Gastroesophageal sphincter (tissue), 4 donors: ENCODE data around the gene POLN. TPM values are rescaled to one million over a fixed set of nuclear protein-coding genes. Genes with fewer than 3 reads are reported as not detected.

Experiments
- ATAC-seq: fragments of 150-250 bp; one replicate; pipeline ENCODE4 v1.9.1; 2016; ENCODE audit warnings: mild to moderate bottlenecking, moderate library complexity
- H3K27ac ChIP-seq, 4 donors: fragments of 200-600 bp; sonication (generic) in 3 of 4; 1 replicate in 3 of 4; 2 replicates in 1 of 4; pipeline ENCODE4 v1.5.1; 2016 to 2019
- H3K27me3 ChIP-seq: fragments of 200-600 bp; sonication (generic); one replicate; pipeline ENCODE4 v1.5.1; 2019
- H3K36me3 ChIP-seq, 2 donors: fragments of 200-600 bp; sonication (generic); one replicate each; pipeline ENCODE4 v1.5.1; 2019; ENCODE audit warnings: control low read depth in 1 of 2
- H3K4me1 ChIP-seq, 3 donors: fragments of 200-600 bp; sonication (generic); 1 replicate in 2 of 3; 2 replicates in 1 of 3; pipeline ENCODE4 v1.5.1; 2016 to 2019; ENCODE audit warnings: control low read depth in 2 of 3
- H3K4me3 ChIP-seq, 2 donors: fragments of 200-600 bp; sonication (generic); one replicate each; pipeline ENCODE4 v1.5.1; 2019; ENCODE audit warnings: mild to moderate bottlenecking in 1 of 2, moderate library complexity in 1 of 2
- H3K9me3 ChIP-seq, 3 donors: fragments of 200-600 bp; sonication (generic); one replicate each; pipeline ENCODE4 v1.5.1; 2017 to 2019; ENCODE audit warnings: control low read depth in 2 of 3
- EP300 ChIP-seq: sonication (generic); formaldehyde crosslinking; IDR thresholded peaks from one replicate; pipeline ENCODE4 v1.6.1; 2017; ENCODE audit warnings: antibody characterized with exemption, mild to moderate bottlenecking
- POLR2A ChIP-seq, 2 donors: fragments of 450-650 bp; IDR thresholded peaks; one replicate each; pipeline ENCODE4 v1.6.1; 2017; ENCODE audit warnings: antibody characterized with exemption in 2 of 2, mild to moderate bottlenecking in 2 of 2, moderate library complexity in 1 of 2
- POLR2AphosphoS5 ChIP-seq: sonication (generic); formaldehyde crosslinking; IDR thresholded peaks from one replicate; pipeline ENCODE4 v1.6.1; 2017; ENCODE audit warnings: antibody characterized with exemption
- WGBS, 2 donors: methylation state at CpG; one replicate each; pipeline ENCODE4 v1.1.5; 2018; ENCODE audit warnings: low coverage in 1 of 2; 5-methylcytosine and 5-hydroxymethylcytosine counted together
- total RNA-seq, 4 donors: library from RNA; depleted of rRNA; stranded (reverse); fragments of >200 nt; gene quantifications; one replicate each; pipeline ENCODE4 v1.1.0, GENCODE V29; 2016
- TF ChIP-seq, protein P1 (sequence below), 4 experiments: fragments of 200-600 bp in 2 of 4; fragments of 450-650 bp in 2 of 4; sonication (generic) in 1 of 4; IDR thresholded peaks; one replicate each; pipeline ENCODE4 v1.5.1; 2017 to 2019; ENCODE audit warnings: antibody characterized with exemption in 4 of 4, mild to moderate bottlenecking in 2 of 4, moderate library complexity in 2 of 4

The POLN gene
- total RNA-seq, 4 donors from 2014 or later, result 1.5 to 4.6 (median 2.6) TPM

DNA sequence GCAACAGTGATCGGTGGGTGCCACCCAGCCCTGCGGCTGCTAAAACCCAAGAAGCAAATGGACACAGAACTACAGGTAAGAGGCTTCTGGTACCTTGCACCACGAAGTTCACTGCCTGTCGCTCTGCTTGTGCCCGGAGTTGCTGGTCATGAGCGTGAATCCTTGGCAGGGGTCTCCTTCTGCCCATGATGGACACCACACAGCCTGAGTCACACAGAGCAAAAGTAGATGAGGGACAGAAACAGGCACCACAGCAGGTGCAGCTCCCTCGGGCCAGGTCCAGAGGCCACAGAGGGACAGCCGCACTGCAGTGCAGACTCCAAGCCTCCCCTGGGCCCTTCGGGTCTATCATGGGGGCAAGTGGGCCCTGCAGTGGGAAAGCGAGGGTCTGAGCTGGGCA, 160.4 kb downstream of the POLN start:
- Histone ChIP-seq H3K27ac (no peak overlapping the region), H3K9me3 (no peaks in the 10 kb centered on the region), H3K36me3 (no peaks in the 10 kb centered on the region), H3K27me3 (no peaks in the 10 kb centered on the region), H3K4me1 (no peaks in the 10 kb centered on the region), H3K4me3 (no peak overlapping the region)
- TF ChIP-seq, protein P1, sequence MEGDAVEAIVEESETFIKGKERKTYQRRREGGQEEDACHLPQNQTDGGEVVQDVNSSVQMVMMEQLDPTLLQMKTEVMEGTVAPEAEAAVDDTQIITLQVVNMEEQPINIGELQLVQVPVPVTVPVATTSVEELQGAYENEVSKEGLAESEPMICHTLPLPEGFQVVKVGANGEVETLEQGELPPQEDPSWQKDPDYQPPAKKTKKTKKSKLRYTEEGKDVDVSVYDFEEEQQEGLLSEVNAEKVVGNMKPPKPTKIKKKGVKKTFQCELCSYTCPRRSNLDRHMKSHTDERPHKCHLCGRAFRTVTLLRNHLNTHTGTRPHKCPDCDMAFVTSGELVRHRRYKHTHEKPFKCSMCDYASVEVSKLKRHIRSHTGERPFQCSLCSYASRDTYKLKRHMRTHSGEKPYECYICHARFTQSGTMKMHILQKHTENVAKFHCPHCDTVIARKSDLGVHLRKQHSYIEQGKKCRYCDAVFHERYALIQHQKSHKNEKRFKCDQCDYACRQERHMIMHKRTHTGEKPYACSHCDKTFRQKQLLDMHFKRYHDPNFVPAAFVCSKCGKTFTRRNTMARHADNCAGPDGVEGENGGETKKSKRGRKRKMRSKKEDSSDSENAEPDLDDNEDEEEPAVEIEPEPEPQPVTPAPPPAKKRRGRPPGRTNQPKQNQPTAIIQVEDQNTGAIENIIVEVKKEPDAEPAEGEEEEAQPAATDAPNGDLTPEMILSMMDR (IDR thresholded peaks at IDR 0.05), result no peak
- TF ChIP-seq EP300 (no peak), POLR2AphosphoS5 (no peak), POLR2A (IDR thresholded peaks at IDR 0.05) (no peak)
- ATAC-seq, result no peak
- WGBS, 2 donors, result 100% methylated on average over 1 of the region's 10 CpGs; no CpG with 5 or more reads in 1 of the 2 donors

DNA sequence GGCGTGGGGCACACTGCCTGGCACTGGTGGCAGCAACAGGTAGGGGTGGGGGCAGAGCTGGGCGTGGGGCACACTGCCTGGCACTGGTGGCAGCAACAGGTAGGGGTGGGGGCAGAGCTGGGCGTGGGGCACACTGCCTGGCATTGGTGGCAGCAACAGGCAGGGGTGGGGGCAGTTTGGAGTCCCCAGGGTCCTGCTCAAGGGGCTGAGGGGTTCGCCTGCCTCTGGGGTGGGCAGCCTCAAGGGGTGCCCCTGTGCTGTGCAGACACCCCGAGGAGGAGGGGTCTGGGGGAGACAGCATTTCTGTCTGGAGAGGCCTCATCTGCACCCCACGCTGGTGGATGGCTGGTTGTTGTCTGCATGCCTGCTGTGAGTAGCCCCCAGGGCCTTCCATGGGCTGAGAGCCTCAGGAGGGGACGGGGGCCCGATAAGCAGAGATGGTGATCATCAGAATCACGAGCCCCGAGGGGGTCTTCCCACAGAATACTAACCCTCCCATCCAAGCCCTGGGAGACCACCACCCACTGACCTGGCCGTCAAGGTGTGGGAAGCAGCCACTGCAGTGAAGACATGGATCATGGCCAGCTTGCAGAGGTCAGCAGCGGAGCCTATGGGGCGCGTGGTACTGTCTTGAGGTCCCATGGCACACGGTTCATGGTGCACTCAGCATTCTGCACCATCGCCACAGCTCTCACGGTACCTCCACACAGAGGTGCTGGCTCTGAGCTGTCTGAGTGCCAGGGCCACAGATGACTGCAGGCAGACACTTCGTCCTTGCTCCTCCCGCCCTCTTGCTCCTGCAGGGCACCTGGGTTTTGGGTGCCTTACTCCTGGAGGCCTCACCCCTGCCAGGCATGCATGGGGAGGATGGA, 161.3 kb downstream of the POLN start:
- H3K36me3 ChIP-seq, result no peaks in the 10 kb centered on the region
- no peaks in the 10 kb centered on the region for H3K9me3 ChIP-seq
- no peaks in the 10 kb centered on the region for H3K27me3 ChIP-seq
- no peak overlapping the region for H3K4me3 ChIP-seq
- 100% methylated on average over 2 of the region's 19 CpGs; no CpG with 5 or more reads in 1 of the 2 donors for WGBS, 2 donors
- H3K4me1 ChIP-seq, result no peaks in the 10 kb centered on the region
- TF ChIP-seq POLR2A (IDR thresholded peaks at IDR 0.05) (no peak), EP300 (no peak)
- TF ChIP-seq, protein P1 (IDR thresholded peaks at IDR 0.05), result no peak
- H3K27ac ChIP-seq, result no peak overlapping the region
- ATAC-seq, result peak; percentile 65

DNA sequence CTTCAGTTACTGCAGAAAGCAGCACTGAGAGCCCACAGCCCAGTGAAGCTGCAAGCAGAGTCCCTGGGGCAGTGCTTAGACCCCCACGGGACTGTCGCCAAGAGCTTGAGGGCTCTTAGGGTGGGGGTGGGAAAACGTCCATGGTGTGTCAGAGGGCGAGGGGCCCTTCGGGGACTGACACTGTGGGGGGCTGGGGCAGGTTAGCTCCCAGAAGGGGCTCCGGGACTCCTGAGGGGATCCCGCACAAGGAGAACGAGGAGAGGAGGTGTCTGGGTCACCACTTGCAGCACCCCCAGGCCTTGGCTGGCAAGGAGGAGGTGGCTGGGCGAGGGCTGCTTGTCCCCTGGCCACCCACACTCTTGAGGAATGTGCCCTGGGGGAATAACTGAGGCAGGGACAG, 162.0 kb downstream of the POLN start:
- H3K27me3 ChIP-seq, result no peaks in the 10 kb centered on the region
- no peak overlapping the region for H3K4me3 ChIP-seq
- no peak for ATAC-seq
- WGBS, 2 donors, result no CpG with 5 or more reads among the region's 9 CpGs
- H3K36me3 ChIP-seq, result no peaks in the 10 kb centered on the region
- no peaks in the 10 kb centered on the region for H3K4me1 ChIP-seq
- no peak overlapping the region for H3K27ac ChIP-seq
- no peak for TF ChIP-seq EP300
- no peak for TF ChIP-seq POLR2AphosphoS5
- no peak for TF ChIP-seq POLR2A (IDR thresholded peaks at IDR 0.05)
- TF ChIP-seq, protein P1 (IDR thresholded peaks at IDR 0.05), result no peak
- no peaks in the 10 kb centered on the region for H3K9me3 ChIP-seq

DNA sequence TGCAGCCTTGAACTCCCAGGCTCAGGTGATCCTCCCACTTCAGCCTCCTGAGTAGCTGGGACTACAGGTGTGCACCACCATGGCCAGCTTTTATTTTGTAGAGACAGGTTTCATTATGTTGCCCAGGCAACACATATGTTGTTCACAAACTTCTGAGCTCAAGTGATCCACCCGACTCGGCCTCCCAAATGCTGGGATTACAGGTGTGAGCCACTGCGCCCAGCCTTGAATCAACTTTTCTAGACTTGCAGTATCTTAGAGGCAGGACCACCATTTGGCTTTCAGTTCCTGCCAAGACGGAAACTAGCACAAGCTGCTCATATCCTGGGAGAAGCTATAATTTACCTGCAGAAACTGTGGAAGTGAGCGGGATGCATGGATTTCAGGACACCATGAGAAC, 162.9 kb downstream of the POLN start:
- ATAC-seq, result no peak
- 100% methylated on average over 1 of the region's 5 CpGs; no CpG with 5 or more reads in 1 of the 2 donors for WGBS, 2 donors
- TF ChIP-seq EP300, result no peak
- TF ChIP-seq, protein P1 (IDR thresholded peaks at IDR 0.05), result no peak
- TF ChIP-seq POLR2A (IDR thresholded peaks at IDR 0.05), result no peak
- no peak for TF ChIP-seq POLR2AphosphoS5
- Histone ChIP-seq H3K4me3 (no peak overlapping the region), H3K27ac (no peak overlapping the region), H3K9me3 (no peaks in the 10 kb centered on the region), H3K4me1 (no peaks in the 10 kb centered on the region), H3K27me3 (no peaks in the 10 kb centered on the region), H3K36me3 (no peaks in the 10 kb centered on the region)

DNA sequence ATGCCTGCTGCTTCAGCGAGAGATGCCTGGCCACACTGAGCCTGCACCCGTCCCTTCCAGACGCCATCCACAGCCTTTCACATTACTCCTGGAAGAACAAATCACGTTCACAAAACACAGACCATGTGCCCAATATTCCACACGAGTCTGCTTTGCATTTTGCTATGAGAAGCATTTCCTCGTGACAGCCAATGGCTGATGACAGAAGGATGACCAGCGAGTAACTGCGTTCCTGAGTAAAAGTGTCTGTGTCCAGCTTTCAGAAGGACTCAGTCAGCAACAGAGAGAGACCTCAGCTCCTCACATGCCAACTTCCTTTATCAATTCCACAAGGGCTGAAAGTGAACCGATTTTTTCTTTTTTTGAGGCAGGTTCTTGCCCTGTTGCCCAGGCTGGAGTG, 163.3 kb downstream of the POLN start:
- no peak overlapping the region for H3K27ac ChIP-seq
- H3K4me3 ChIP-seq, result no peak overlapping the region
- H3K36me3 ChIP-seq, result no peaks in the 10 kb centered on the region
- no peaks in the 10 kb centered on the region for H3K27me3 ChIP-seq
- no peak for ATAC-seq
- TF ChIP-seq EP300, result no peak
- no peak for TF ChIP-seq POLR2A (IDR thresholded peaks at IDR 0.05)
- TF ChIP-seq POLR2AphosphoS5, result no peak
- TF ChIP-seq, protein P1 (IDR thresholded peaks at IDR 0.05), result no peak
- WGBS, 2 donors, result 50 to 71% methylated on average over 4 to 6 of the region's 9 CpGs
- H3K9me3 ChIP-seq, result no peaks in the 10 kb centered on the region
- no peaks in the 10 kb centered on the region for H3K4me1 ChIP-seq
